Nephron (organoid): ENCODE data around the gene SLC6A16.
A peak's percentile ranks its signal among the peaks of the same experiment; 100 is the strongest.
"Not testable (repeated sequence)": the region's sequence is repeated elsewhere in the genome, so short reads cannot be mapped to it uniquely, and the experiment has no call there.

Experiments used
- H3K27ac Mint-ChIP-seq, 3 experiments: 2 replicates each; pipeline ENCODE4 v1.8.0; 2020; ENCODE audit warnings: mixed read lengths in 3 of 3, mild to moderate bottlenecking in 2 of 3, moderate library complexity in 1 of 3
- H3K27me3 Mint-ChIP-seq: 2 replicates; pipeline ENCODE4 v1.8.0; 2021; ENCODE audit warnings: low read depth, mild to moderate bottlenecking, moderate library complexity, mixed read lengths
- H3K36me3 Mint-ChIP-seq: 2 replicates; pipeline ENCODE4 v1.8.0; 2020; ENCODE audit warnings: low read depth, mixed read lengths
- H3K4me1 Mint-ChIP-seq: 2 replicates; pipeline ENCODE4 v1.8.0; 2020; ENCODE audit warnings: mixed read lengths
- H3K4me3 Mint-ChIP-seq, 3 experiments: 2 replicates each; pipeline ENCODE4 v1.8.0; 2020; ENCODE audit warnings: mild to moderate bottlenecking in 3 of 3, mixed read lengths in 3 of 3, moderate library complexity in 2 of 3
- H3K9me3 Mint-ChIP-seq: 2 replicates; pipeline ENCODE4 v1.8.0; 2020; ENCODE audit warnings: mixed read lengths
- TF ChIP-seq, protein P1 (sequence below), 3 experiments: fragments of 200-600 bp; sonication (generic); IDR thresholded peaks; one replicate each; pipeline ENCODE4 v1.5.0; 2021; ENCODE audit warnings: antibody characterized with exemption in 3 of 3; ENCODE audit not compliant: unreplicated experiment in 3 of 3

SLC6A16 gene

GRCh38 chr19:49333811-49334288 is 8.9 kb upstream of the SLC6A16 start:
- H3K4me1 Mint-ChIP-seq, result peaks cover 4% of the 10 kb centered on the region
- H3K27ac Mint-ChIP-seq, result no peak overlapping the region
- no peak overlapping the region for H3K4me3 Mint-ChIP-seq
- H3K36me3 Mint-ChIP-seq, result peaks cover 11% of the 10 kb centered on the region
- TF ChIP-seq, protein P1, sequence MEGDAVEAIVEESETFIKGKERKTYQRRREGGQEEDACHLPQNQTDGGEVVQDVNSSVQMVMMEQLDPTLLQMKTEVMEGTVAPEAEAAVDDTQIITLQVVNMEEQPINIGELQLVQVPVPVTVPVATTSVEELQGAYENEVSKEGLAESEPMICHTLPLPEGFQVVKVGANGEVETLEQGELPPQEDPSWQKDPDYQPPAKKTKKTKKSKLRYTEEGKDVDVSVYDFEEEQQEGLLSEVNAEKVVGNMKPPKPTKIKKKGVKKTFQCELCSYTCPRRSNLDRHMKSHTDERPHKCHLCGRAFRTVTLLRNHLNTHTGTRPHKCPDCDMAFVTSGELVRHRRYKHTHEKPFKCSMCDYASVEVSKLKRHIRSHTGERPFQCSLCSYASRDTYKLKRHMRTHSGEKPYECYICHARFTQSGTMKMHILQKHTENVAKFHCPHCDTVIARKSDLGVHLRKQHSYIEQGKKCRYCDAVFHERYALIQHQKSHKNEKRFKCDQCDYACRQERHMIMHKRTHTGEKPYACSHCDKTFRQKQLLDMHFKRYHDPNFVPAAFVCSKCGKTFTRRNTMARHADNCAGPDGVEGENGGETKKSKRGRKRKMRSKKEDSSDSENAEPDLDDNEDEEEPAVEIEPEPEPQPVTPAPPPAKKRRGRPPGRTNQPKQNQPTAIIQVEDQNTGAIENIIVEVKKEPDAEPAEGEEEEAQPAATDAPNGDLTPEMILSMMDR (IDR thresholded peaks at IDR 0.05; ENCODE audit: unreplicated experiment in 3 of 3), result no peak
- peaks cover 7% of the 10 kb centered on the region for H3K27me3 Mint-ChIP-seq
- no peaks in the 10 kb centered on the region for H3K9me3 Mint-ChIP-seq

DNA sequence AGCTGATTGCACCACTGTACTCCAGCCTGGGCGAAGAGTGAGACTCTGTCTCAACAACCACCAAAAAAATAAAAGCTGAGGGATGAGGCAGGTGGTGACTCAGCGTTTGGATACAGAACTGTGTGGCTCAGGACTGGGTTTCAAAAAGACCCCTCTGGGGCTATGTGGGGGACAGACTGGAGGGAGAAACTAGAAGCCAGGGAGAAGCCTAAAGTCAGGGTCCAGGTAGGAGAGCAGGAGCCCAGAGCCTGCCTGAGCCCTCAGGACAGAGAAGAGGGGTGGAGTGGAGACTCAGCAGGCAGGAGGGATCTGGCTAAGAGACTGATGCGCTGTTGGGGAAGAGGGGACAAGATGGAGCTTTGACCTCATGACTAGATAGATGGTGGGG is 8.4 kb upstream of the SLC6A16 start:
- H3K27me3 Mint-ChIP-seq, result peaks cover 3% of the 10 kb centered on the region
- no peaks in the 10 kb centered on the region for H3K4me1 Mint-ChIP-seq
- H3K4me3 Mint-ChIP-seq, result no peak overlapping the region
- TF ChIP-seq, protein P1 (IDR thresholded peaks at IDR 0.05; ENCODE audit: unreplicated experiment in 3 of 3), result no peak
- no peaks in the 10 kb centered on the region for H3K9me3 Mint-ChIP-seq
- H3K36me3 Mint-ChIP-seq, result peaks cover 15% of the 10 kb centered on the region
- no peak overlapping the region for H3K27ac Mint-ChIP-seq

DNA sequence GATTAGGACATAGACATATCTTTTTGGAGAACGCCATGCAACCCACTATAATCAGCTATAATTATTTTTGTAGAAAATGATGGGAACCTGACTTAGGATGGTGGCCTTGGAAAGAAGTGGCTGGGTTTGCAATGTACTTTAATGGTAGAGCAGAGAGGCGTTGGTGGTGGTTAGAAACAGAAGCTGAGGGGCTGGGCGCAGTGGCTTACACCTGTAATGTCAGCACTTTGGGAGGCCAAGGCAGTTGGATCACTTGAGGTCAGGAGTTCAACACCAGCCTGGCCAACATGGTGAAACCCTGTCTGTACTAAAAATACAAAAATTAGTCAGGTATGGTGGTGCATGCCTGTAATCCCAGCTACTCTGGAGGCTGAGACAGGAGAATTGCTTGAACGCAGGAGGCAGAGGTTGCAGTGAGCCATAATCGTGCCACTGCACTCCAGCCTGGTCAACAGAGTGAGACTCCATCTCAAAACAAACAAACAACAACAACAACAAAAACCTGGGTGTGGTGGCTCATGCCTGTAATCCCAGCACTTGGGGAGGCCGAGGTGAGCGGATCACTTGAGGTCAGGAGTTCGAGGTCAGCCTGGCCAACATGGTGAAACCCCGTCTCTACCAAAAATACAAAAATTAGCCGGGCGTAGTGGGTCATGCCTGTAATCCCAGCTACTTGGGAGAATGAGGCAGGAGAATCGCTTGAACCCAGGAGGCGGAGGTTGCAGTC is 7.9 kb upstream of the SLC6A16 start:
- not testable (repeated sequence) for H3K27me3 Mint-ChIP-seq, H3K4me1 Mint-ChIP-seq, H3K27ac Mint-ChIP-seq, H3K4me3 Mint-ChIP-seq, H3K9me3 Mint-ChIP-seq
- peaks cover 20% of the 10 kb centered on the region for H3K36me3 Mint-ChIP-seq

DNA sequence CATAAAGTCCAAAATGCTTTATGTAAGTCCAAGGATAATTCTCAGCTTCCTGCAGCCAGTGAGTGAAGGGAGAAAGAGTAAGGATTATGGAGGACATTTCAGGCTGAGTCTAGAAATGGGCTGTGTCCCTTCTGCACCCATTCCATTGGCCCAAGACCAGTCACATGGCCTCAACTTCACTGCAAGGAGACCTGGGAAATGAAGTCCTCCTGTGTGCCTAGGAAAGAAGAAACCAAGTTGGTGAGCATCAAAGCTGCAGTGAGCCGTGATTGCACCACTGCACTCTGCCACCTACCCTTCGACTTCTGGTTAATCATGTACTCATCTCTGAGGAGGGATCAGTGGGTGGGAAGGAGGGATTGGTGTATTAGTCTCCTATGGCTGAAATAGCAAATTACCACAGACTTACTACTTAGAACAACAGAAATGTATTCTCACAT is 6.6 kb upstream of the SLC6A16 start:
- Mint-ChIP-seq H3K27ac (peak overlapping the region in 2 of 3 experiments; percentile 62 to 69), H3K36me3 (peaks cover 26% of the 10 kb centered on the region), H3K9me3 (no peaks in the 10 kb centered on the region), H3K4me3 (no peak overlapping the region), H3K4me1 (no peaks in the 10 kb centered on the region), H3K27me3 (peaks cover 3% of the 10 kb centered on the region)
- TF ChIP-seq, protein P1 (IDR thresholded peaks at IDR 0.05; ENCODE audit: unreplicated experiment in 3 of 3), result no peak

DNA sequence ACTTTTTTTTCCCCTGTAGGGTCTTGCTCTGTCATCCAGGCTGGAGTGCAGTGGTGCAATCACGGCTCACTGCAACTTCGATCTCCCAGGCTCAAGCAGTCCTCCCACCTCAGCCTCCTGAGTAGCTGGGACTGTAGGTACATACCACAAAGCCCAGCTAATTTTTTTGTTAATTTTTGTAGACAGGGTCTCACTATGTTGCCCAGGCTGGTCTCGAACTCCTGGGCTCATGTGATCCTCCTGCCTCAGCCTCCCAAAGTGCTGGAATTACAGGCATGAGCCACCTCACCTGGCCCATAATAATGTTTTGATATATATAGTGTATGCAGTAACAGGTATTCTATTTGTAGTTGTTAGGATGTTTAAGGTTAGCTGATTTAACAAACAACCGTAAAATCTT is 6.2 kb upstream of the SLC6A16 start:
- not testable (repeated sequence) for H3K9me3 Mint-ChIP-seq, H3K4me3 Mint-ChIP-seq, H3K27me3 Mint-ChIP-seq, H3K4me1 Mint-ChIP-seq
- Mint-ChIP-seq H3K36me3 (peaks cover 28% of the 10 kb centered on the region), H3K27ac (peak overlapping the region in 2 of 3 experiments; percentile 62 to 69)

DNA sequence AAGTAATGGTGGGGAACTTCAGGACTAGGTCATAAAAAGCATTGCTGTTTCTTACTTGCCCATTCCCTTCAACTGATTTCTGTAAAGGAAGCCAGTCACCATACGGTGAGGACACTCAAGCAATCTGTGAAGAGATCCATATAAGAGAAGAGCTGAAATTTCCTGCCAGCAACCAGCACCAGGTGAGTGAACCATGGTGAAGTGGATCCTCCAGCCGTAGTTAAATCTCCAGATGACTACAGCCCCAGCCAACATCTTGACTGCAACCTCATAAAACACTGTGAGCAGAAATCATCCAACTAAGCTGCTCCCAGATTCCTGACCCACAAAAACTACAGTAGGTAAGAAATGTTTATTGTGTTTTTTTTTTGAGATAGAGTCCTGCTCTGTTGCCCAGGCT is 3.8 kb upstream of the SLC6A16 start:
- no peaks in the 10 kb centered on the region for H3K27me3 Mint-ChIP-seq

More for the DNA sequence above, 3.8 kb upstream of the SLC6A16 start:
- H3K4me3 Mint-ChIP-seq, result no peak overlapping the region
- H3K9me3 Mint-ChIP-seq, result no peaks in the 10 kb centered on the region
- no peak overlapping the region for H3K27ac Mint-ChIP-seq
- TF ChIP-seq, protein P1 (IDR thresholded peaks at IDR 0.05; ENCODE audit: unreplicated experiment in 3 of 3), result no peak
- no peaks in the 10 kb centered on the region for H3K4me1 Mint-ChIP-seq
- H3K36me3 Mint-ChIP-seq, result peaks cover 35% of the 10 kb centered on the region
